Esophagus mucosa (tissue), 1 donor: ENCODE measurements around the gene SERAC1. TPM values are rescaled to one million over a fixed set of nuclear protein-coding genes. Genes with fewer than 3 reads are reported as not detected.

ENCODE experiments used
- ATAC-seq: fragments of 200-7000 bp; cut with Tn5 transposase; one replicate; pipeline ENCODE4 v1.9.1; 2020
- total RNA-seq: library from RNA; stranded (reverse); gene quantifications from one replicate; pipeline ENCODE4 v1.2.4, GENCODE V29; 2023
- donor health status: DM: yes; HTN: yes; CAD: no.

SERAC1 gene
- total RNA-seq, 1 donor from 2014 or later = 7.4 TPM

- no peak for ATAC-seq
Observed at GRCh38 chr6:158121335-158121734, 46.7 kb downstream of the SERAC1 start.

- no peak for ATAC-seq
Observed at GRCh38 chr6:158118886-158119285, 49.2 kb downstream of the SERAC1 start.

GRCh38 chr6:158115508-158115907, 52.6 kb downstream of the SERAC1 start:
- ATAC-seq = no peak

- ATAC-seq = no peak
Observed at GRCh38 chr6:158115102-158115501, 53.0 kb downstream of the SERAC1 start.

GRCh38 chr6:158113802-158114201, 54.3 kb downstream of the SERAC1 start:
- ATAC-seq = no peak

GRCh38 chr6:158111987-158112386, 56.1 kb downstream of the SERAC1 start:
- ATAC-seq = no peak

GRCh38 chr6:158110986-158111385, 57.1 kb downstream of the SERAC1 start:
- ATAC-seq = no peak

GRCh38 chr6:158109748-158110147, 58.3 kb downstream of the SERAC1 start:
- no peak for ATAC-seq

GRCh38 chr6:158104696-158105095, 63.4 kb downstream of the SERAC1 start:
- ATAC-seq = no peak

- ATAC-seq = no peak
Observed at GRCh38 chr6:158103228-158103627, 64.8 kb downstream of the SERAC1 start.

- no peak for ATAC-seq
Observed at GRCh38 chr6:158095671-158096070, 72.4 kb downstream of the SERAC1 start.

GRCh38 chr6:158095031-158095430, 73.0 kb downstream of the SERAC1 start:
- peak; percentile 42 for ATAC-seq

GRCh38 chr6:158092806-158093205, 75.3 kb downstream of the SERAC1 start:
- no peak for ATAC-seq

GRCh38 chr6:158087224-158087867, 80.7 kb downstream of the SERAC1 start:
- no peak for ATAC-seq

- ATAC-seq = no peak
Observed at GRCh38 chr6:158086504-158087223, 81.4 kb downstream of the SERAC1 start.

GRCh38 chr6:158086054-158086503, 82.0 kb downstream of the SERAC1 start:
- no peak for ATAC-seq

GRCh38 chr6:158085261-158086053, 82.6 kb downstream of the SERAC1 start:
- ATAC-seq = no peak

GRCh38 chr6:158083455-158084325, 84.4 kb downstream of the SERAC1 start:
- ATAC-seq = peak; percentile 8

- ATAC-seq = no peak
Observed at GRCh38 chr6:158081657-158081935, 86.5 kb downstream of the SERAC1 start.

- ATAC-seq = no peak
Observed at GRCh38 chr6:158080849-158081656, 87.0 kb downstream of the SERAC1 start.

- no peak for ATAC-seq
Observed at GRCh38 chr6:158078320-158078719, 89.7 kb downstream of the SERAC1 start.

GRCh38 chr6:158077676-158078075, 90.4 kb downstream of the SERAC1 start:
- ATAC-seq = no peak
